Fibroblast of the aortic adventitia (primary cell): ENCODE data around the gene ARL13A. TPM values are rescaled to one million over a fixed set of nuclear protein-coding genes. Genes with fewer than 3 reads are reported as not detected.
"Not testable (repeated sequence)": the region's sequence is repeated elsewhere in the genome, so short reads cannot be mapped to it uniquely, and the experiment has no call there.

Source experiments
- DNase-seq: peaks from one replicate; pipeline ENCODE4 v3.0.0-alpha.2; 2010; ENCODE audit warnings: low read depth
- H3K4me3 ChIP-seq: 2 replicates; pipeline ENCODE4 v1.5.1; 2011; ENCODE audit warnings: low read depth, mild to moderate bottlenecking, control low read depth, low read length, moderate library complexity
- total RNA-seq: library from RNA; depleted of rRNA; stranded (reverse); fragments of >200 nt; gene quantifications from 2 replicates; pipeline ENCODE4 v1.2.3, GENCODE V29; 2012; ENCODE audit warnings: low replicate concordance
- TF ChIP-seq, protein P1 (sequence below): IDR thresholded peaks from 2 replicates; pipeline ENCODE4 v1.5.1; 2011; ENCODE audit warnings: mild to moderate bottlenecking, low read length, control low read depth, inconsistent platforms; ENCODE audit not compliant: insufficient read depth

The ARL13A gene
- total RNA-seq, 1 donor = not detected

DNA sequence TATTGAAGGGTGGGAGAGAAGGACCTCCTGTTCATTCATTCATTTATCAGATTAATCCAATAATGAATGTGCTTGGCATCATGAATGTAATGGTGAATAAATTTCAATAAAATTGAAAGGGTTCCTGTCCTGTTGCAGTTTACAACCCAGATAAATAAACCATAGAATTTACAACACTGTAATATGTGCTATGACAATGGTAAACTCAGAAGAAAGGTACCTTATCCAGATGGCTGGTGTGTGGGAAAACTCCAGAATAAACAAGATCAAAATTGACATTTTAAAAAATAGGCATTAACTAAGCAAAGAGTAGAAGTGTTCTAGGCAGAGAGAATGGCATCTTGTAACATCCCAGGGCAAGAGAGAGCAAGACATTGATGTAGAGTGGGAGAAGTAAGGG is 15.3 kb downstream of the ARL13A start:
- H3K4me3 ChIP-seq = no peak overlapping the region
- TF ChIP-seq, protein P1, sequence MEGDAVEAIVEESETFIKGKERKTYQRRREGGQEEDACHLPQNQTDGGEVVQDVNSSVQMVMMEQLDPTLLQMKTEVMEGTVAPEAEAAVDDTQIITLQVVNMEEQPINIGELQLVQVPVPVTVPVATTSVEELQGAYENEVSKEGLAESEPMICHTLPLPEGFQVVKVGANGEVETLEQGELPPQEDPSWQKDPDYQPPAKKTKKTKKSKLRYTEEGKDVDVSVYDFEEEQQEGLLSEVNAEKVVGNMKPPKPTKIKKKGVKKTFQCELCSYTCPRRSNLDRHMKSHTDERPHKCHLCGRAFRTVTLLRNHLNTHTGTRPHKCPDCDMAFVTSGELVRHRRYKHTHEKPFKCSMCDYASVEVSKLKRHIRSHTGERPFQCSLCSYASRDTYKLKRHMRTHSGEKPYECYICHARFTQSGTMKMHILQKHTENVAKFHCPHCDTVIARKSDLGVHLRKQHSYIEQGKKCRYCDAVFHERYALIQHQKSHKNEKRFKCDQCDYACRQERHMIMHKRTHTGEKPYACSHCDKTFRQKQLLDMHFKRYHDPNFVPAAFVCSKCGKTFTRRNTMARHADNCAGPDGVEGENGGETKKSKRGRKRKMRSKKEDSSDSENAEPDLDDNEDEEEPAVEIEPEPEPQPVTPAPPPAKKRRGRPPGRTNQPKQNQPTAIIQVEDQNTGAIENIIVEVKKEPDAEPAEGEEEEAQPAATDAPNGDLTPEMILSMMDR = no peak
- no peak for DNase-seq

DNA sequence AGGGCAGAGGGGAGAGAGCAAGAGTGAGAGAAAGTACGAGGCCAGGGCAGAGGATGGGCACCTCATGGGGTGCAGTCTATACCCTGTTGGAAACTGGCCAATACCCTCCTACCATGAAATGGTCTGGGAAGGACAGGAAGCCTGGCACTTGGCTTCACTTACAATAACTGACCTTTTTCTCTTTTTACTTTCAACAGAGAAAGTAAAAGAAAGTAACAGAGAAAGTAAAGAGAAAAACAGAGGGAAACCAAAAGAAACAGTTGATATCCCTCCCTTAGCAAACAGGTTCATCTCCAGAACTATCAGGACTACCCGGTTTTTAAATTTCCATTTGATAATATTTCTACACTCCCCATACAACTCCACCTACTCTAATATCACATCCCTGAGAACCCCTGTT is 20.6 kb downstream of the ARL13A start:
- H3K4me3 ChIP-seq = no peak overlapping the region
- DNase-seq = no peak
- TF ChIP-seq, protein P1 = no peak

DNA sequence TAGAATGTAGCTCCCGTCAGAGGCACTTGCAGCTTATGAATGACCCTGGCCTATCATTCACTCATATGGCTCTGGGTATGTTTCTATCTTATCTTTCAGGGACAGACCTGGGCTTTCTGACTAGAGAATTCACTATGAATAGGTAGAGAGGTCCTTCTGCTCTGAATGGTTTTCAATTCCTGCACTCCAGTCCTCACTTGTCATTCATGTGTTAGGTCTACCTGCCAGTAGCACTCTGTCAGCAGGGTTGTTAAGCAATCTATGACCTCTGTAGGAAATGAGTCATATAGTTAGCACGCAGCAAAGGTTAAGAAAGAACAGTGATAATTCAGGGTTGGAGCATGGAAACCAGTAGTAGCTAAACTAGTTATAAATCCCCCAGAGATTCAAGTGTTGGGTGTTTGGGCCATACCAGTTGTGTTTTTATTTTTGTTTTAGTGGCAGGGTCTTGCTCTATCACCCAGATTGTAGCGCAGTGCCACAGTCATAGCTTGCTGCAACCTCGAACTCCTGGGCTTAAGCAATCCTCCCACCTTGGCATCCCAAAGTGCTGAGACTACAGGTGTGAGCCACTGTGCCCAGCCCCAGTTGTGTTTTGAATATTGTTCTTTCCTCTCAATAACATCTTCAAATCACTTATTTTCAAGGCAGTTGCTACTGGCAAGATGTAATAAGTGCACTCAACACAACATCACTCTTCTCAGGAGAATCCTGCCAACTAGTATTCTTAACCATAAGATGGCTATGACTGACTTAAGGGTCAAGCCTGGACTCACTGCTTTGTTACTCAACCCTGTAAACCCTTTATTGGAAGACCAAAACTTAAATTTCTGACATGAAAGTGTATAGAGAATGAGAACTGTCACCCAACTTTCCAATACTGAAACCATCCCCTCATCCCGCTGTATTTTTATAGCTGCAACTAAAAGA is 25.1 kb downstream of the ARL13A start:
- no peak overlapping the region for H3K4me3 ChIP-seq
- TF ChIP-seq, protein P1 = no peak
- peak; percentile 31 for DNase-seq

DNA sequence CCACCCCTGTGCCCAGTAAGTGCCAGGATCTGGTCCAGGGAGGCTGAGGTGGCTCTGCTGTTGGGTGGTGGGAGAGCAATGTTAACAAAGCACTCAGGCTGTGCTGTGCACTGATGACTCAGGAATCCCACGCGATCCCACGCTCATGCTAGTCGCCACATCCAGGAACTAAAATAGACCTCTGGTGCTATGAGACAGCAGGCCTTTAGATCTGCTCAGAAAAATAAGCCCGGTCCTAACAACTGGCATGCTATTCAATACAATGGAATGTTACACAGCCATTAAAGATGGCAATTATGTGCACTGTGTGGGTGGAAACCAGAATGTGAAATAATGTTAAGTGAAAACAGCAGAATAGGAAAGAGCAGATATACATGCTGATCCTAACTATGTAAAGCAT is 26.0 kb downstream of the ARL13A start:
- no peak overlapping the region for H3K4me3 ChIP-seq
- TF ChIP-seq, protein P1 = no peak
- peak; percentile 74 for DNase-seq

DNA sequence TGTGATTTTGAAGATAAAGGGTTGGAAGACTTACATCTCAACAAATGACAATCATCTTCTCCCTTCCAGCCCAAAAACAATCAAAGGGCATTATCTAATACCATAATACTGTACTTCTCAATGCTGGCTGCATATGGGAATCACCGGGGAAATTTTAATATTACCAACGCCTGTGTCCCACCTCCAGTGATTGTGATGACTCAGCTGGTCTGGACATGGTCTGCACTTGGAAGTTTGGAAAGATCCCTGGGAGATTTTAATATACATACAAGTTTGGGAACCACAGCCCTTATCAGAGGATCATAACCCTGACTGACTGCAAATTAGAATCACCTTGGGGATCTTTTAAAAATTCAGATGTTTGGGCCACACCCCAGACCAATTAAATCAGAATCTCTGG is 29.9 kb downstream of the ARL13A start:
- no peak for DNase-seq
- no peak overlapping the region for H3K4me3 ChIP-seq
- TF ChIP-seq, protein P1 = no peak

DNA sequence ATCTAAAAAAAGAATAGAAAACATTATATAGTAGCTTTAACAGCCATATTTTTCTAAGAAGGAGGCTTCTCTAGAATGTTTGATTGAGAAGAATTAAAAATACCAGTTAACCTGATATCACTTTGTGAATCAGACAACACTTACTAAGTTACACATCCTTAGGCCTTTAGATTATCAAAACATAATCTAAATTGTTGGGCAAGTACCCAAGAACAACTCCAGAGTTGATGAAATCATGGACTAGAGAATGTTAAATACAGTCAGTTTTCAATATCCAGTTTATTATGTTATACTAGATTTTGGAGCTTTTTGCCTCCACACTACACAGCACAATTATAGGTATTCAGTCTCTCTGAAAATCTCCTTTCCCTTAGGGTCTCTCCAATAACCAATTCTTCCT is 39.6 kb downstream of the ARL13A start:
- TF ChIP-seq, protein P1 = no peak
- DNase-seq = peak; percentile 2

DNA sequence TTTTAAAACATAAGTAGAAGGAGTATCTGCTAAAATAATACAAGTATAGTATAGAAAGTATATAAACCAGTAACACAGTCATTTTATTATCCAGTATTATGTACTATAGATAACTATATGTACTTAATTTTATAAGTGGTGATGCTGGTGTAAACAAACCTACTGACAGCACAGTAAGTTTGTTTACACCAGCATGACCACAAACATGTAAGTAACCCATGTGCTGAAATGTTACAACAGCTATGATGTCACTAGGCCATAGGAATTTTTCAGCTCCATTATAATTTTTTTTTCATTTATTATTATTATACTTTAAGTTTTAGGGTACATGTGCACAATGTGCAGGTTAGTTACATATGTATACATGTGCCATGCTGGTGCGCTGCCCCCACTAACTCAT is 42.5 kb downstream of the ARL13A start:
- not testable (repeated sequence) for DNase-seq, H3K4me3 ChIP-seq

More for the DNA sequence above, 39.6 kb downstream of the ARL13A start:
- no peak overlapping the region for H3K4me3 ChIP-seq
